CD4-positive, alpha-beta memory T cell (primary cell): ENCODE results near the gene PLOD1. TPM values are rescaled to one million over a fixed set of nuclear protein-coding genes. Genes with fewer than 3 reads are reported as not detected.

Source experiments
- CTCF ChIA-PET: fragments of 350-600 bp; sonication (Branson Sonifier 250); formaldehyde crosslinking; loops from one replicate; lab custom pipeline; 2021; ENCODE audit warnings: inconsistent platforms; ENCODE audit not compliant: partially characterized antibody; lab: Charles Lee
- POLR2A ChIA-PET: fragments of 350-600 bp; sonication (Branson Sonifier 250); formaldehyde crosslinking; loops from one replicate; lab custom pipeline; 2021; ENCODE audit not compliant: partially characterized antibody; lab: Charles Lee
- DNase-seq, 5 donors: peaks; one replicate each; pipeline versions ENCODE4 v3.0.0 to v3.0.0-alpha.2; 2020 to 2022; ENCODE audit warnings: mixed read lengths in 1 of 5
- H3K27ac ChIP-seq: one replicate; pipeline ENCODE4 v1.7.0; 2013; ENCODE audit warnings: low read depth, low read length
- H3K27me3 ChIP-seq: 2 replicates; pipeline ENCODE4 v1.7.0; 2013; ENCODE audit warnings: mild to moderate bottlenecking, low read length, moderate library complexity; ENCODE audit not compliant: insufficient read depth
- H3K36me3 ChIP-seq: 2 replicates; pipeline ENCODE4 v1.7.0; 2013; ENCODE audit warnings: mild to moderate bottlenecking, low read length, moderate library complexity; ENCODE audit not compliant: insufficient read depth
- H3K4me1 ChIP-seq: 2 replicates; pipeline ENCODE4 v1.7.0; 2013; ENCODE audit warnings: mild to moderate bottlenecking, low read length, moderate library complexity; ENCODE audit not compliant: insufficient read depth
- H3K4me3 ChIP-seq, 2 donors: one replicate each; pipeline ENCODE4 v1.7.0; 2013; ENCODE audit warnings: low read length in 2 of 2, mild to moderate bottlenecking in 1 of 2
- H3K9me3 ChIP-seq, 2 donors: one replicate each; pipeline ENCODE4 v1.7.0; 2013; ENCODE audit warnings: low read length in 2 of 2, control low read depth in 1 of 2; ENCODE audit not compliant: control insufficient read depth in 1 of 2
- H3K27ac Mint-ChIP-seq, 7 donors: one replicate each; pipeline ENCODE4 v1.8.0; 2020 to 2021; ENCODE audit warnings: mixed read lengths in 7 of 7, mild to moderate bottlenecking in 6 of 7, inconsistent platforms in 3 of 7, moderate library complexity in 3 of 7
- H3K27me3 Mint-ChIP-seq, 2 donors: one replicate each; pipeline ENCODE4 v1.8.0; 2020 to 2021; ENCODE audit warnings: mixed read lengths in 2 of 2
- H3K36me3 Mint-ChIP-seq, 2 donors: one replicate each; pipeline ENCODE4 v1.8.0; 2020 to 2021; ENCODE audit warnings: mixed read lengths in 2 of 2, inconsistent platforms in 1 of 2, mild to moderate bottlenecking in 1 of 2
- H3K4me1 Mint-ChIP-seq, 4 donors: one replicate each; pipeline ENCODE4 v1.8.0; 2020 to 2021; ENCODE audit warnings: mixed read lengths in 4 of 4, mild to moderate bottlenecking in 1 of 4
- H3K4me3 Mint-ChIP-seq, 8 donors: one replicate each; pipeline ENCODE4 v1.8.0; 2020 to 2021; ENCODE audit warnings: mixed read lengths in 8 of 8, mild to moderate bottlenecking in 7 of 8, moderate library complexity in 6 of 8, inconsistent platforms in 3 of 8
- H3K9me3 Mint-ChIP-seq, 8 donors: one replicate each; pipeline ENCODE4 v1.8.0; 2020 to 2021; ENCODE audit warnings: mixed read lengths in 8 of 8, mild to moderate bottlenecking in 5 of 8, inconsistent platforms in 3 of 8, moderate library complexity in 1 of 8
- intact Hi-C: fragments of 100-400 bp; cut with micrococcal nuclease; formaldehyde crosslinking; loops from one replicate; pipeline ENCODE4 v1.15.1; 2023
- polyA plus RNA-seq, 2 donors: library from polyadenylated mRNA; unstranded; fragments of 300-500 nt; fragmentation: Illumina TruSeq; gene quantifications; one replicate each; pipeline ENCODE4 v1.2.3, GENCODE V29; 2021
- total RNA-seq, 2 experiments: library from RNA; stranded (reverse); gene quantifications; one replicate each; pipeline ENCODE4 v1.2.3, GENCODE V29; 2021

PLOD1 gene
- total and polyA plus RNA-seq, 4 experiments from 2014 or later: 2.5 to 3.6 (median 2.8) TPM

DNA sequence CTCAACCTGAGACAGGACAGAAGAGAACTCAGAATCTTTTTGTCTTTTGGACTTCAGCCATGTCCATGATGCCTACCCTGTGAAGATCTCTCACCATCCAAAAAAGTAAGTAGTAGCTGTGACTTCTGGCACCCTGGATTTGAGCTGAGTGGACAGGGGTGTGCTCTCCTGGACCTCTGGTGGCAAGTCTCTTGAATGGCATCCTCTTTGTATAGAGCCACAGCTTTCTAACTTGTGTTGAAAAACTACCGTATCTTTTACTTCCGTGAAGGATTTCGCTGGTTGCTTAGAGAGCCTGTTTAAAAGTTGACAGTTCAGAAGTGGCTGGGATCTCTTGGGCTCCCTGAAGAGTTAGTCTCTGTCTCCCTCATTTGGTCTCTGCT is 47.5 kb downstream of the PLOD1 start:
- H3K27me3 Mint-ChIP-seq: no peaks in the 10 kb centered on the region
- H3K27ac Mint-ChIP-seq: peak overlapping the region in 6 of 7 donors; percentile 53 to 97 (median 93)
- Histone ChIP-seq H3K27ac (no peak overlapping the region), H3K4me1 (peaks cover 39% of the 10 kb centered on the region), H3K4me3 (no peak overlapping the region), H3K36me3 (peaks cover 40% of the 10 kb centered on the region), H3K27me3 (no peaks in the 10 kb centered on the region), H3K9me3 (no peaks in the 10 kb centered on the region)
- ChIA-PET CTCF (interaction anchor here (0.6 kb wide), 1 partner anchor 9 kb away, joined by 3 read pairs; no protein-coding TSS in a partner anchor), POLR2A (interaction anchor here (1.8 to 6.7 kb wide), 3 partner anchors 37 to 176 kb away, joined by 4 to 126 read pairs (median 18); partner anchors contain the start of genes CLCN6, MIIP and MTHFR)
- peak overlapping the region; percentile 81 to 94 (median 92) for H3K4me3 Mint-ChIP-seq
- H3K36me3 Mint-ChIP-seq: peaks cover 26 to 43% of the 10 kb centered on the region in 2 donors
- intact Hi-C loops: loop anchor here (5.0 to 10.0 kb wide), 2 partner anchors 145 to 177 kb away; partner anchors contain the start of genes CLCN6 and MTHFR
- no peak for DNase-seq
- H3K4me1 Mint-ChIP-seq: peaks cover 33 to 61% (median 47%) of the 10 kb centered on the region in 4 donors
- H3K9me3 Mint-ChIP-seq: no peaks in the 10 kb centered on the region

DNA sequence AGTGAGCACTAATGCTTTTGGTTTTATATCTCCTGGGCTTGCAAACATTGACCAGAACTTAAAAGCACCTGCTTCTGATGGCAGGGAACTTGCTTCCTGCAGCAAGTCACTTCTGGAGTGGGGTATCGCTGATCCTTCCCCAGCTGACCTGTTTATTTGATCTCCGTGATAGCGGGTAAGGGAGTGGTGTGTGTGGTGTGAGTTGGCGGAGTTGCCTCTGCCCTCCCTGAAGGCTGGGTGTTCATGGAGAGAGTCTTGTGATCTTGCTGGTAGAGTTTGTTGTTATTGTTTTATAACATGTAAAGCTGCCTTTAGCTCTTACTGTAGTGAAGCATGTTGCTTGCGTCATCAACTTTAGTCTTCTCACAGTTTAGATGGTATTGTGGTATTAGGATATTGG is 49.6 kb downstream of the PLOD1 start:
- Histone ChIP-seq H3K27ac (no peak overlapping the region), H3K27me3 (no peaks in the 10 kb centered on the region), H3K9me3 (no peaks in the 10 kb centered on the region), H3K36me3 (peaks cover 44% of the 10 kb centered on the region), H3K4me3 (no peak overlapping the region), H3K4me1 (peaks cover 39% of the 10 kb centered on the region)
- Mint-ChIP-seq H3K9me3 (no peaks in the 10 kb centered on the region), H3K4me1 (peaks cover 32 to 65% (median 48%) of the 10 kb centered on the region in 4 donors), H3K4me3 (peak overlapping the region in 1 of 8 donors; percentile 17), H3K27ac (peak overlapping the region in 3 of 7 donors; percentile 13 to 19 (median 17)), H3K27me3 (no peaks in the 10 kb centered on the region), H3K36me3 (peaks cover 28 to 46% of the 10 kb centered on the region in 2 donors)
- ChIA-PET POLR2A (interaction anchor here (0.5 to 6.7 kb wide), 2 partner anchors 75 to 288 kb away, joined by 3 to 126 read pairs; no protein-coding TSS in a partner anchor), CTCF (no interaction called here)
- no peak for DNase-seq
- intact Hi-C loops: loop anchor here (5.0 to 10.0 kb wide), 2 partner anchors 147 to 179 kb away; partner anchors contain the start of genes CLCN6 and MTHFR

DNA sequence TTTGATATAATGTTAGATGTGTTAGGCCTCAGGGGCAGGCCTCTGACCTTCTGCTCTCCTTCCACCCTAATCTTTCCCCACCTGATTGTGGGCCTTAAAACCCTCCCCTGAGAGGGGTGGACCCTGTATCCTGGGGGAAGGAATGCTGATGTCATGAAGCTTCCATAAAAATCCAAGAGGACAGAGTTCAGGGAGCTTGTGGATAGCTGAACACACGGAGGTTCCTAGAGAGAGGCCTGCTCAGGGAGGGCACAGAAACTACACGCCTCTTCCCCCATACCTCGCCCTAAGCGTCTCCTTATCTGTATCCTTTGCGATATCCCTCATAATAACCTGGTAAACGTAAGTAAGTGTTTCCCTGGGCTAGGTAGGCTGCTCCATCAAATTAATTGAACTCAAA is 50.1 kb downstream of the PLOD1 start:
- H3K4me3 Mint-ChIP-seq: no peak overlapping the region
- intact Hi-C loops: loop anchor here (5.0 to 10.0 kb wide), 2 partner anchors 147 to 180 kb away; partner anchors contain the start of genes CLCN6 and MTHFR
- H3K27me3 Mint-ChIP-seq: no peaks in the 10 kb centered on the region

DNA sequence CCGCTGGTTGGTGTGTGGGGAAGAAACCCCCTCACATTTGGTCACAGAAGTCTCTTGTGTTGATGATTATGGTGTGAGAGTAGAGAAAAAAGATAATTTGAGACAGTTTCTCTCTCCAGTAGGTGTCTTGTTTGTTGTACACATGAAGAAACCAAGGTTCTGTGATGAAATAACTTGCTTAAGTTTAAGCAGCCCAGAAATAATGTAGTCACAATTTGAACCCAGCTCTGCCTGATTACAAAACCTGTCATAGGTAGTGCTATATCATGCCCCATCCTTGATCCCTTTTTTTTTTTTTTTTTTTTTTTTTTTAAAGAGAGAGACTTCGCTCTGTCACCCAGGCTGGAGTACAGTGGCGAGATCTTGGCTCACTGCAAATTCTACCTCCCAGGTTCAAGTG is 50.7 kb downstream of the PLOD1 start:
- H3K27ac ChIP-seq: no peak overlapping the region
- no peaks in the 10 kb centered on the region for H3K9me3 ChIP-seq
- Mint-ChIP-seq H3K9me3 (no peaks in the 10 kb centered on the region), H3K4me1 (peaks cover 25 to 58% (median 42%) of the 10 kb centered on the region in 4 donors), H3K4me3 (no peak overlapping the region), H3K27ac (peak overlapping the region in 1 of 7 donors; percentile 68), H3K27me3 (no peaks in the 10 kb centered on the region), H3K36me3 (peaks cover 31 to 52% of the 10 kb centered on the region in 2 donors)
- H3K27me3 ChIP-seq: no peaks in the 10 kb centered on the region
- peaks cover 54% of the 10 kb centered on the region for H3K36me3 ChIP-seq
- intact Hi-C loops: loop anchor here (10.0 kb wide), 1 partner anchor 180 kb away; the partner anchor contains the start of genes CLCN6 and MTHFR
- ChIA-PET CTCF (no interaction called here), POLR2A (interaction anchor here (1.5 kb wide), 1 partner anchor 77 kb away, joined by 4 read pairs; no protein-coding TSS in a partner anchor)
- H3K4me3 ChIP-seq: no peak overlapping the region
- no peak for DNase-seq
- peaks cover 34% of the 10 kb centered on the region for H3K4me1 ChIP-seq

More for the DNA sequence above, 50.1 kb downstream of the PLOD1 start:
- CTCF ChIA-PET: no interaction called here
- H3K4me1 ChIP-seq: peaks cover 37% of the 10 kb centered on the region
- H3K9me3 Mint-ChIP-seq: no peaks in the 10 kb centered on the region
- H3K9me3 ChIP-seq: no peaks in the 10 kb centered on the region
- H3K27ac Mint-ChIP-seq: no peak overlapping the region
- no peaks in the 10 kb centered on the region for H3K27me3 ChIP-seq
- DNase-seq: no peak
- H3K36me3 Mint-ChIP-seq: peaks cover 31 to 50% of the 10 kb centered on the region in 2 donors
- H3K4me3 ChIP-seq: no peak overlapping the region
- H3K27ac ChIP-seq: no peak overlapping the region
- peaks cover 48% of the 10 kb centered on the region for H3K36me3 ChIP-seq
- peaks cover 28 to 62% (median 46%) of the 10 kb centered on the region in 4 donors for H3K4me1 Mint-ChIP-seq
- POLR2A ChIA-PET: interaction anchor here (0.5 to 6.7 kb wide), 2 partner anchors 76 to 288 kb away, joined by 3 to 126 read pairs; no protein-coding TSS in a partner anchor

DNA sequence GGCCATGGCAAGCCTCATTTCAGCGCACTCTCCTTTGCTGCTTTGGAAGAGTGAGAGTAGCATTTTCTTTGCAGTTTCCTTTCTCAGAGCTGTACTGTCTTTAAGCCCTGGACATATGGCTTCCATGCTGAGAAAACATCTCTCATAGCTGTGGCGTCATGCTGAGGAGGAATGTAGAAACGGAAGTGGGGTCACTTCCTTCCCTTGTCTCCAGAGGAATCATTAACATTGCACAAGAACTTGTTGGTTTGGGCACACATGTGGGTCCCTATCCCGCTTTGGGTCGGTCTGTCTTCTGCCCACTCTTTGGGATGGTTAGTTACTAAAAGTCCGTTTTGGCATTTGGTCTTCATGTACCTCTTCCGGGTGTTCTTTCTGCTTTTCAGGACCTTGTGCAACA is 51.3 kb downstream of the PLOD1 start:
- ChIA-PET POLR2A (interaction anchor here (1.5 kb wide), 1 partner anchor 78 kb away, joined by 4 read pairs; no protein-coding TSS in a partner anchor), CTCF (no interaction called here)
- H3K4me1 Mint-ChIP-seq: peaks cover 25 to 54% (median 39%) of the 10 kb centered on the region in 4 donors
- Histone ChIP-seq H3K4me3 (no peak overlapping the region), H3K4me1 (peaks cover 30% of the 10 kb centered on the region), H3K36me3 (peaks cover 61% of the 10 kb centered on the region), H3K27ac (no peak overlapping the region), H3K27me3 (no peaks in the 10 kb centered on the region), H3K9me3 (no peaks in the 10 kb centered on the region)
- peaks cover 37 to 57% of the 10 kb centered on the region in 2 donors for H3K36me3 Mint-ChIP-seq
- no peaks in the 10 kb centered on the region for H3K9me3 Mint-ChIP-seq
- no peak for DNase-seq
- H3K27me3 Mint-ChIP-seq: no peaks in the 10 kb centered on the region
- peak overlapping the region in 2 of 7 donors; percentile 27 to 60 for H3K27ac Mint-ChIP-seq
- H3K4me3 Mint-ChIP-seq: peak overlapping the region in 1 of 8 donors; percentile 30
- intact Hi-C loops: loop anchor here (1.0 to 10.0 kb wide), 2 partner anchors 10 to 181 kb away; partner anchors contain the start of genes CLCN6 and MTHFR

DNA sequence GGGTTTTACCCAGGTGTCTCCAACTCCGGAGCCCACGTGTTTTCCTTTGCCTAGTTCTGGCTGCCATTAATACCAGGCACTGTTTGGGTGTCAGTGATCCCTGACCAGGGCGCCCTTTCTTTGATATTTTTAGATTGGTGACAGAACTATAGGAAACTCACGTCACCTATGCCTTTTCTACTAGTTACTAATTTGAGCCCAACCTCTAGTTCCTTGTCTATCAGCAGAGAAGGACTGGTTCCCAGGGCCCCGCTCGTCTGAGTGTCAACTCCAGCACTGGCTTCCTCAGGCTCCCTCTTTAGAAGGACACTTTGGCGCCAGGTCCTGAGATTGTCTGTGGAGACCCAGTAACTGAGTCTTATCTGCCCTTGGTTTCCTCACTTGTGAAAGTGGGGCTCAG is 55.2 kb downstream of the PLOD1 start:
- H3K36me3 Mint-ChIP-seq: peaks cover 37 to 58% of the 10 kb centered on the region in 2 donors
- DNase-seq: no peak
- ChIA-PET POLR2A (interaction anchor here (1.6 kb wide), 1 partner anchor 10 kb away, joined by 6 read pairs; the partner anchor contains the start of gene MFN2), CTCF (no interaction called here)
- no peak overlapping the region for H3K4me3 Mint-ChIP-seq
- Histone ChIP-seq H3K27me3 (no peaks in the 10 kb centered on the region), H3K36me3 (peaks cover 51% of the 10 kb centered on the region), H3K27ac (no peak overlapping the region), H3K9me3 (no peaks in the 10 kb centered on the region), H3K4me3 (no peak overlapping the region), H3K4me1 (no peaks in the 10 kb centered on the region)
- no peak overlapping the region for H3K27ac Mint-ChIP-seq
- H3K27me3 Mint-ChIP-seq: no peaks in the 10 kb centered on the region
- intact Hi-C loops: loop anchor here (10.0 kb wide), 1 partner anchor 185 kb away; the partner anchor contains the start of genes CLCN6 and MTHFR
- H3K9me3 Mint-ChIP-seq: no peaks in the 10 kb centered on the region
- H3K4me1 Mint-ChIP-seq: peaks cover 4 to 16% (median 11%) of the 10 kb centered on the region in 4 donors
